Ovary (tissue), 9 donors: ENCODE data around the gene COL26A1. TPM values are rescaled to one million over a fixed set of nuclear protein-coding genes. Genes with fewer than 3 reads are reported as not detected.

Experiments used
- DNase-seq, 5 donors: peaks; one replicate each; pipeline ENCODE4 v3.0.0-alpha.2; 2019 to 2020
- H3K27ac ChIP-seq, 2 donors: fragments of 200-600 bp; one replicate each; pipeline versions ENCODE4 v1.5.1 to v1.8.0; 2019 to 2022
- H3K27me3 ChIP-seq: fragments of 200-600 bp; one replicate; pipeline ENCODE4 v1.8.0; 2022
- H3K36me3 ChIP-seq: fragments of 200-600 bp; sonication (generic); one replicate; pipeline ENCODE4 v1.5.1; 2019
- H3K4me1 ChIP-seq: one replicate; pipeline ENCODE4 v1.8.1; 2013; ENCODE audit warnings: mild to moderate bottlenecking, moderate library complexity; ENCODE audit not compliant: insufficient read depth
- H3K4me3 ChIP-seq: fragments of 200-600 bp; sonication (generic); one replicate; pipeline ENCODE4 v1.5.1; 2017
- H3K9me3 ChIP-seq, 2 donors: fragments of 200-600 bp in 1 of 2; sonication (generic) in 1 of 2; one replicate each; pipeline versions ENCODE4 v1.5.1 to v1.8.1; 2013 to 2019; ENCODE audit warnings: mild to moderate bottlenecking in 1 of 2, moderate library complexity in 1 of 2
- CTCF ChIP-seq, 3 donors: fragments of 450-650 bp in 2 of 3; fragments of 200-600 bp in 1 of 3; IDR thresholded peaks; one replicate each; pipeline versions ENCODE4 v1.5.1 to v1.8.0; 2016 to 2022; ENCODE audit warnings: antibody characterized with exemption in 3 of 3, mild to moderate bottlenecking in 1 of 3
- EP300 ChIP-seq: sonication (generic); formaldehyde crosslinking; IDR thresholded peaks from one replicate; pipeline ENCODE4 v1.6.1; 2017; ENCODE audit warnings: antibody characterized with exemption
- POLR2A ChIP-seq: fragments of 450-650 bp; IDR thresholded peaks from one replicate; pipeline ENCODE4 v1.6.1; 2017; ENCODE audit warnings: antibody characterized with exemption, mild to moderate bottlenecking, moderate library complexity
- WGBS, 3 donors: extraction: QIAGEN DNeasy Blood & Tissue Kit in 1 of 3; methylation state at CpG; one replicate each; pipeline versions ENCODE4 v1.1.5 to v1.1.7; 2013 to 2017; 5-methylcytosine and 5-hydroxymethylcytosine counted together
- intact Hi-C, 4 donors: fragments of 100-400 bp; cut with DNase I; formaldehyde crosslinking; loops; one replicate each; pipeline versions ENCODE4 v1.11.0 to v1.15.1; 2022 to 2023
- polyA plus RNA-seq, 2 donors: library from polyadenylated mRNA; stranded (reverse); fragments of 200-250 nt in 1 of 2; fragments of 350-450 nt in 1 of 2; fragmentation: Illumina TruSeq in 1 of 2; extraction: RNeasy Lipid Tissue Mini Kit (QIAGEN cat#74804) in 1 of 2; gene quantifications; one replicate each; pipeline ENCODE4 v1.2.3, GENCODE V29; 2013 to 2014
- total RNA-seq, 7 donors: library from RNA; depleted of rRNA in 2 of 7; stranded (reverse); fragments of >200 nt in 2 of 7; fragmentation: NEBNext Ultra II Directional in 3 of 7; extraction: Animal tissue kit (Norgen Biotek cat#: 25700) in 3 of 7; gene quantifications; one replicate each; pipeline versions ENCODE4 v1.1.0 to v1.2.4, GENCODE V29; 2016 to 2023
- donor health status: DM: no; HTN: no; CAD: no; lungs with moderate emphysema.
- donor health status: DM: no; HTN: no; CAD: no.
- donor health status: Bipolar disorder and iron deficiency.
- donor health status: DM: yes; HTN: yes; CAD: no.
- donor health status: DM: no; HTN: no; CAD: no.
- donor health status: DM: yes; HTN: yes; CAD: no.

The COL26A1 gene
- total and polyA plus RNA-seq, 9 donors, result 0.17 to 2.3 (median 0.40) TPM

- Histone ChIP-seq H3K27me3 (no peaks in the 10 kb centered on the region), H3K36me3 (no peaks in the 10 kb centered on the region), H3K4me3 (no peak overlapping the region), H3K27ac (no peak overlapping the region), H3K9me3 (no peaks in the 10 kb centered on the region), H3K4me1 (no peaks in the 10 kb centered on the region)
- intact Hi-C loops, result no loop called here
- WGBS, 3 donors, result 80 to 91% (median 82%) methylated on average over 11 of the region's 11 CpGs
- TF ChIP-seq POLR2A (no peak), CTCF (IDR thresholded peaks at IDR 0.05) (no peak), EP300 (no peak)
- no peak for DNase-seq
These were observed 172.2 kb downstream of the COL26A1 start for GRCh38 chr7:101534873-101535272.

GRCh38 chr7:101535351-101535751 is 172.7 kb downstream of the COL26A1 start:
- Histone ChIP-seq H3K36me3 (no peaks in the 10 kb centered on the region), H3K4me1 (no peaks in the 10 kb centered on the region), H3K27ac (no peak overlapping the region), H3K4me3 (no peak overlapping the region), H3K27me3 (no peaks in the 10 kb centered on the region), H3K9me3 (no peaks in the 10 kb centered on the region)
- whole genome bisulfite sequencing, 3 donors, result 28 to 46% (median 39%) methylated on average over 7 of the region's 7 CpGs
- TF ChIP-seq EP300 (no peak), POLR2A (no peak), CTCF (IDR thresholded peaks at IDR 0.05) (no peak)
- intact Hi-C loops, result no loop called here
- DNase-seq, result no peak

- no peaks in the 10 kb centered on the region for H3K4me1 ChIP-seq
- H3K27me3 ChIP-seq, result no peaks in the 10 kb centered on the region
- H3K9me3 ChIP-seq, result no peaks in the 10 kb centered on the region
- intact Hi-C loops, result no loop called here
- H3K36me3 ChIP-seq, result no peaks in the 10 kb centered on the region
- no peak overlapping the region for H3K4me3 ChIP-seq
- TF ChIP-seq POLR2A (no peak), EP300 (no peak), CTCF (IDR thresholded peaks at IDR 0.05) (no peak)
- WGBS, 3 donors, result 56 to 72% (median 56%) methylated on average over 6 of the region's 6 CpGs
- no peak for DNase-seq
- H3K27ac ChIP-seq, result no peak overlapping the region
These were observed 173.6 kb downstream of the COL26A1 start for GRCh38 chr7:101536232-101536631.

- Histone ChIP-seq H3K27me3 (no peaks in the 10 kb centered on the region), H3K4me1 (no peaks in the 10 kb centered on the region), H3K36me3 (no peaks in the 10 kb centered on the region), H3K4me3 (no peak overlapping the region), H3K9me3 (no peaks in the 10 kb centered on the region), H3K27ac (no peak overlapping the region)
- 89 to 95% (median 90%) methylated on average over 4 of the region's 4 CpGs for WGBS, 3 donors
- TF ChIP-seq CTCF (IDR thresholded peaks at IDR 0.05) (no peak), EP300 (no peak), POLR2A (no peak)
- intact Hi-C loops, result no loop called here
- no peak for DNase-seq
These were observed 174.0 kb downstream of the COL26A1 start for GRCh38 chr7:101536668-101537067.

GRCh38 chr7:101537205-101537604 is 174.5 kb downstream of the COL26A1 start:
- Histone ChIP-seq H3K27ac (no peak overlapping the region), H3K4me1 (no peaks in the 10 kb centered on the region), H3K9me3 (no peaks in the 10 kb centered on the region), H3K4me3 (no peak overlapping the region), H3K27me3 (no peaks in the 10 kb centered on the region), H3K36me3 (no peaks in the 10 kb centered on the region)
- WGBS, 3 donors, result 46 to 59% (median 46%) methylated on average over 8 of the region's 8 CpGs
- intact Hi-C loops, result no loop called here
- DNase-seq, result no peak
- TF ChIP-seq EP300, result no peak
- no peak for TF ChIP-seq CTCF (IDR thresholded peaks at IDR 0.05)
- TF ChIP-seq POLR2A, result no peak
